A673 (cell line): ENCODE results near the gene EFCAB14.

Source experiments
- CTCF ChIP-seq: fragments of 300-800, 200-600 bp; sonication (generic); conservative IDR thresholded peaks from 2 replicates; pipeline ENCODE4 v1.5.1; 2017; ENCODE audit warnings: low read depth, mild to moderate bottlenecking, antibody characterized with exemption, low read length, moderate library complexity, mixed read lengths
- EZH2 ChIP-seq: fragments of 200-600 bp; sonication (generic); IDR thresholded peaks from 2 replicates; pipeline ENCODE4 v1.6.1; 2017; ENCODE audit warnings: borderline replicate concordance, low read depth, mild to moderate bottlenecking, mixed read lengths, antibody characterized with exemption, low read length; ENCODE audit not compliant: poor library complexity, severe bottlenecking

DNA sequence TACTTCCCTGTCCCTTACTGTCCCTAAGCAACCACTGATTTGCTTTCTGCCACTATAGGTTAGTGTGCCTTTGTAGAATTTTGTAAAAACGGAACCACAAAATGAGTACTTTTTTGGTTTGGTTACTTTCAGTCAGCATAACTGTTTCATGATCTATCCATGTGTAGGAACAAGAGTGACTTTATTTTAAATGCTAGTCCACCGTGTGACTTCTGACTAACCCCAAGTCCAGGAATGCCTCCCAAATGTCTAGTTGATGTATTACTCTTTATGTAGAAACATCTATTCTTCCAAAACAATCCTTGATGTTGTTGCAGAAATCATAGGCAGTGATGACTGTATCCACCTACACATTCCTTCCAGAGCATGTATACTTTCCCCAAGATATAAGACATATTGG lies 72.1 kb downstream of the EFCAB14 start:
- no peak for TF ChIP-seq CTCF
- no peak for TF ChIP-seq EZH2
